NOMO-1 (cell line): ENCODE results near the gene TMEM229B.

Source experiments
- DNase-seq, 2 experiments: peaks; one replicate each; lab custom pipeline; 2025; ENCODE audit not compliant: unreplicated experiment in 2 of 2; lab: John Stamatoyannopoulos, UW

TMEM229B gene

GRCh38 chr14:67487937-67488893, at the start of gene TMEM229B:
Gene TMEM229B, minus strand, starts transcription at chr14:67488721. Its CDS starts 14,798 bp downstream, at chr14:67473923.
- DNase-seq = peak; percentile 83 to 88

DNA sequence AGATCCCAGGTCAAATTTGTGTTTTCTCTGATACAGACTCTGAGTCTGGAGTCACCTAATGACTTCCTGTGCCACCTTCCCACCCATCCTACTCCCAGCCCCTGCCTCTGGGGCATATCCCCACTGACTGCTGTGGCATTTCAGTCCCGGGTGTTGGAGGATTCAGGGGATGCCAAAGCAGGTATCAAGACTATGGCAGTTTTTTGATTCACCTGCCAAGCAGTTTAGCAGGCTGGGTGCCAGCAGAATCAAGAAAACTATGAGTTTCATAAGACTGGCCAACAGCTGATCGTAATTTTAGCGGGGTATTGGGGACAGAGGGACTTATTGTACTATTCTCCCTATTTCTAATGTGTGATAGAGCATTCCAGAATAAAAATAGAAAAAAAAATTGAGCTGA, 49.2 kb upstream of the TMEM229B start:
- no peak for DNase-seq

DNA sequence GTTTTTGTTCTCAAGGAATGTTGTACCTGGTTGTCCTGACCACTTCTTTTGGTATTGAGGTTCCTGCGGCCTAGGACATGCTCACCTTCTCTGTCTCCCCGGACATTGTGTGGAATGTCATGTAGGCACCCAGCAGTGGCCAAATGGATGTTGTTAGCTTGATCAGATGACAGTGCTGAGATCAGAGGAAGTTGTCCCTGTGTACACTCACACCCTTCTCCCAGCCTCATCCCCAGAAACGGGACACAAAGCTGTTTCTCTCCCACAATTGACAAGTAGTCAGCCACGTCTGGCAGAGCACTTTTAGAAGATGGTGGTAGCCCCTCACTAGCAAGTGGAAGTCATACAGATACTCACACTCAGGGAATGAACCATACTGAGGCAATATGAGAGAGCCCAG, 47.6 kb upstream of the TMEM229B start:
- no peak for DNase-seq

DNA sequence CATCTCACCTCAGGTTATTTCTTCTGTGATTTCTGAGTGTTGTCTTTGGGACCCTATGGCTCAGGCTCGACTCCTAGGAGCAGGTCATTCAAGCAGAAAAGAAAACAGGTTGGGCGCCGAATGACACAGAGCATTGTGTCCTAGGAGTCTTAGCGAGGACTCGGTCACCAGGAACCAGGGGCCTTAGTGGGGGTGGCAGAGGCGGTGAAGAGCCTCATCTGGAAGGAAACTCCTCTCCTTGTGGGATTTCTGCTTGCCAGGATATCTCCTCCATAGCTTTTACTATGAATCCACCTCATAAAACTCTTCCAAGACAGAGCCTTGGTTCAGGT, 45.2 kb upstream of the TMEM229B start:
- no peak for DNase-seq

- DNase-seq = peak; percentile 20 to 28
These were observed 44.7 kb upstream of the TMEM229B start, which contains the start of gene PLEKHH1 for GRCh38 chr14:67532998-67533753. Gene PLEKHH1, plus strand, starts transcription at chr14:67533290. Its CDS starts 8,578 bp downstream, at chr14:67541868.

DNA sequence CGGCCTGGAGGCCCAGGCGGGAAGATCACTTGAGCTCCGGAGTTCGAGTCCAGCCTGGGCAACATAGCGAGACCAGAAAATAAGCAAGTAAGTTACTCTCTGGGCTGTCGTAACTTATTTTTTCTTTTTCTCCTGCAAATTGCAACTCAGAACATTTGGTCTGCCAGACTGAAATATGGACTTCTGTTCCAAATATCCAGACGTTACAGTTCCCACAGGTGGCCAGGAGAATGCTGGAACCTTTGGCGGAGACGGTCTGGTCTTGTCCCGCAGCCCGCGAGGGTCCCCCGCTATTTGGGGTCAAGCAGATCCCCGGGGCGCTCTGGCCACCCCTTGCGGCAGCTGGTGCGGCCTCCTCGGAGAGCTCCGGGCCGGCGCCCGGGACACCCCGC, 44.1 kb upstream of the TMEM229B start:
- no peak for DNase-seq

DNA sequence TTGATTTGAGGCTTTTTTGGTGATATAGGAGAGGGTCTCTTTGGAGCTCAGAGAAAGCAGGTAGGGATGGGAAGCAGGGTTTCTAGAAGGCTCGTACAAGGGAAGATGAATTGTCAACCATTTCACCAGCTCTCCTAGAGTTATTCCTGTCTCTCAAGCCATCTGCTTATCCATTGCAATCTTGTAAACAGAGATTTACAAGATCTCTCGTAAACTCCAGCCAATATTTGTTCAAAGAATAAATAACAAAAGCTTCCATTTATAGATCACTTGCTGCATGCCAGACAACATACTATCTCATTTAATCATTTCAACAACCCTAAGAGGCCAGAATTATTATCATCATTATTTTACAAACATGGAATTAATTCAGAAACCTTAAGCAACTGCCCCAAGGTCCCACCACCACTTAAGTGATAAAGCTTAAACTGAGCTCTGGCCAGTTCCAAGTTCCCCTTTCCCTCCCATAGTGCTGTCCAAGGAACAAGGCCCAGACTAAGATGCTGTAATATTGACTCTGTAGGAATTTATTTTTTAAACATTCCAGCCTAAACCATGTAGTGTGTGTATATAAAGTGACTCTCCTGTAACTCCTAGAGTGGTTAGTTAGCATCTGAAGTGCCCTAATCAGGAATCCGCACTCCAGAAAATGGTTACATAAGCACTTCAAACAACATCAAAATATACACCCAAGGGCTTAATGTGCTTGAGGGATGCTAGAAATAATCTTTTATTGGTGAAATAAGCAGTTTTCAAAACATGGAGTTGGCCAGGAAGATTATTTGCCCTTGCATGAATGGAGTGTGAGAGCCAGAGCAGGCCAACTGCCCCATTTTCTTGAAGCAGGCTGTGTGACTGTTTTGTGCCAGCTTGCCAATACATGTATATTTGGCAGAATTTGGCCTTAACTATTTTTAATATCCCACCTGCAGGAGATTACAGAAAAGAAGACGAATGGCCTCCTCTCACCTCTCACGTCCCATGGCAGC, 41.7 kb upstream of the TMEM229B start:
- no peak for DNase-seq

GRCh38 chr14:67528276-67528675, 39.8 kb upstream of the TMEM229B start:
- DNase-seq = no peak

- no peak for DNase-seq
These were observed 39.2 kb upstream of the TMEM229B start for GRCh38 chr14:67527756-67528155.

- DNase-seq = peak in 1 of 2 experiments; percentile 47
These were observed 38.3 kb upstream of the TMEM229B start for GRCh38 chr14:67526676-67527459.

- no peak for DNase-seq
These were observed 37.7 kb upstream of the TMEM229B start for GRCh38 chr14:67526181-67526580.

GRCh38 chr14:67525389-67525788, 36.9 kb upstream of the TMEM229B start:
- DNase-seq = no peak

DNA sequence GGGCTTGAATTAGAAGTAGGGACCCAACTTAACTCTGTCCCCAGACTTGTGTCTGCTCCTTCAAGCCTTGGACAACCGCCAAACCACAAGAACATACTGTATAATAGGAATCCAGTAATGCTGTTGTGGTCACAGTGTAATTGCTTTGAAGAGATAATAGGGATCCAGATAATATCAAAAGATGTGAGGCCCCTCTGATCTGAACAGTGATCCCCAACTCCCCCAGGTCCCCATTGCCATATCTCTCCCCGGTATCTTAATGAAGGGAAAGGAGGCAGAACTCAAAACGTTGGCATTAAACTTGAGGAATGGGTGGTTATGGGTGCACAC, 36.1 kb upstream of the TMEM229B start:
- peak in 1 of 2 experiments; percentile 41 for DNase-seq

- no peak for DNase-seq
These were observed 35.5 kb upstream of the TMEM229B start for GRCh38 chr14:67523764-67524633.

GRCh38 chr14:67522270-67522669, 33.7 kb upstream of the TMEM229B start:
- no peak for DNase-seq

DNA sequence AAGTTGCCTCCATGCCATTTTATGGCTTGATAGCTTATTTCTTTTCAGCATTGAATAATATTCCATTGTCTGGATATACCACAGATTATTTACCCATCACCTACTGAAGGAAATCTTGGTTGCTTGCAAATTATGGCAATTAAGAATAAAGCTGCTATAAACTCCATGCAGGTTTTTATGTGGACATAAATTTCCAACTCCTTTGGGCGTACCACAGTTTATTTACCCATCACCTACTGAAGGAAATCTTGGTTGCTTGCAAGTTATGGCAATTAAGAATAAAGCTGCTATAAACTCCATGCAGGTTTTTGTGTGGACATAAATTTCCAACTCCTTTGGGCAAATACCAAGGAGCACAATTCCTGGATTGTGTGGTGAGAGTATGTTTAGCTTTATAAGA, 32.0 kb upstream of the TMEM229B start:
- no peak for DNase-seq

- no peak for DNase-seq
These were observed 30.9 kb upstream of the TMEM229B start for GRCh38 chr14:67519406-67519805.

DNA sequence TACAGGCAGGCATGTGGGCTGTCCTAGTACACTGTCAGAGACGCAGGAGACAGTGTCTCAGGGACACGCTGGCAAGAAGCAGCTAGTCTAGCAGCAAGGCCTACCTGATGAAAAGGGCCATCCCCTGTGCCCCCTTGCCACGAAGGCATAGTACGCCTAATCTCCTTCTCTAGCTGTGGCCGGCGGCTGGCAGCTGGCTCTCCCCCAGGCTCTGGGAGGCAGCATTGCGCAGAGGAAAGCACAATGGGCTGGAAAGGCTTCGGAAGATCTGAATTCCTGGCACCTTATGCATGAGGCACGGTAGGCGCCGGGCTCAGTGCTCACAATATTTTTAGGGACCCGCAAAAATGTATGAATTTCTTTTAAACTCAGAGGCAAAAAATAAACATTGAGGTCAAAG, 28.6 kb upstream of the TMEM229B start:
- DNase-seq = no peak

GRCh38 chr14:67516676-67517075, 28.2 kb upstream of the TMEM229B start:
- DNase-seq = peak in 1 of 2 experiments; percentile 23
